Left lobe of liver (tissue), 2 donors: ENCODE data around the gene SSU72. TPM values are rescaled to one million over a fixed set of nuclear protein-coding genes. Genes with fewer than 3 reads are reported as not detected.

Source experiments
- ATAC-seq: fragments of 200-7000 bp; cut with Tn5 transposase; one replicate; pipeline ENCODE4 v1.9.1; 2020; ENCODE audit warnings: mild to moderate bottlenecking, moderate library complexity
- DNase-seq: peaks from one replicate; pipeline ENCODE4 v3.0.0-alpha.2; 2020; ENCODE audit warnings: low spot score
- total RNA-seq: library from RNA; stranded (reverse); gene quantifications from one replicate; pipeline ENCODE4 v1.2.1, GENCODE V29; 2021
- donor health status: DM: no; HTN: no; CAD: no; lungs with moderate emphysema.
- donor health status: DM: no; HTN: yes; CAD: no.

Gene SSU72
- total RNA-seq, 1 donor from 2014 or later = 65.4 TPM

DNA sequence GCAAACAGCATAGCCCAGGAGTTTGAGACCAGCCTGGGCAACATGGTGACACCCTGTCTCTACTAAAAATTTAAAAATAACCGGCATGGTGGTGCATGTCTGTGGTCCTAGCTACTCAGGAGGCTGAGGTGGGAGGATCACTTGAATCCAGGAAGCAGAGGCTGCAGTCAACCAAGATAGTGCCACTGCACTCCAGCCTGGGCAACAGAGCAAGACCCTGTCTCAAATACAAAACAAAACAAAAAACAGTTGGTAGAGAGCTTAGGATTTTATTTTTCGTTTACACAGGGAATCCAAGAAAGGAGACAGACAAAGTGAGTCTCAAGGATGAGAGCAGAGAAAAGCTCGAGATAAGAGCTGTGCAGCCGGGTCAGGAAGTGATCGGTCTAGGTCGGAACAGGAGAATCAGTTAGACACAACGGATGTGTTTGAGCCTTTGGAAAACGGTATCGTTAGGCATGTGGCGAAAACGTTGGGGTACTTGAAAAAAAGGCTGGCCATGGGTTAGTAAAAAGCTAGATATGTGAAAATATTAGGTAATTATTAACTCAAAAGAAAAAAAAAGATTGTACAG lies 38.9 kb upstream of the SSU72 start:
- DNase-seq (no peak), ATAC-seq (no peak)

DNA sequence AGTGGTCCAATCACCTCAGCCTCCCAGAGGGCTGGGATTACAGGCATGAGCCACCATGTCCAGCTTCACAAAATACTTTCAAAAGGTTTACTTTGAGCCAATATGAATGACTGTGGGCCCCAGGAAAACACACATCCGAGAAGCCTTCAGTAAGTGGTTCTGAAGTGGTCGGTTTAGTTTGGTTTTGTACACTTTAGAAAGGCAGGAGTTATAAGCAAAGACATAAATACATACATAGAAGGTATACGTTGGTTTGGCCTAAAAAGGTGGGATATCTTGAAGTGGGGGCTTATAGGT lies 37.4 kb upstream of the SSU72 start:
- ATAC-seq = no peak
- no peak for DNase-seq

DNA sequence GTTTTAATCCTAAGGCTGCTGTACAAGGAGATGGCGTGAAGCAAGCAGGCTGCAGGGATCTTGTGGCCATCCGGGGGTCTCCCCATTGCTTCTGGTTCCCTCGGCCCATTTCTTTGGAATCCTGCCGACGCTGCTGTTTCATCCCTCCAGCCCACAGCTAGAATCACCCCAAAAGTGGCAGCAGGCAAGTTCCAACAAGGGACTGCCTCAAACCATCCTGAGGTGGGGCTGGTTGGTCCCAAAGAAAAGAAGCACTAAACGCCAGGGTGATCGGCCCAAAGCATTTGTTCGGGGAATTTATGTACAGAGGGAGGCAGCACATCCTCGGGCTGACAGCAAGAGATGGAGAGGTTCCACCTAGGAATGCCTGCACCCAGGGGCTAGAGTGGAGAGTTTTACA lies 36.1 kb upstream of the SSU72 start:
- no peak for DNase-seq
- no peak for ATAC-seq

DNA sequence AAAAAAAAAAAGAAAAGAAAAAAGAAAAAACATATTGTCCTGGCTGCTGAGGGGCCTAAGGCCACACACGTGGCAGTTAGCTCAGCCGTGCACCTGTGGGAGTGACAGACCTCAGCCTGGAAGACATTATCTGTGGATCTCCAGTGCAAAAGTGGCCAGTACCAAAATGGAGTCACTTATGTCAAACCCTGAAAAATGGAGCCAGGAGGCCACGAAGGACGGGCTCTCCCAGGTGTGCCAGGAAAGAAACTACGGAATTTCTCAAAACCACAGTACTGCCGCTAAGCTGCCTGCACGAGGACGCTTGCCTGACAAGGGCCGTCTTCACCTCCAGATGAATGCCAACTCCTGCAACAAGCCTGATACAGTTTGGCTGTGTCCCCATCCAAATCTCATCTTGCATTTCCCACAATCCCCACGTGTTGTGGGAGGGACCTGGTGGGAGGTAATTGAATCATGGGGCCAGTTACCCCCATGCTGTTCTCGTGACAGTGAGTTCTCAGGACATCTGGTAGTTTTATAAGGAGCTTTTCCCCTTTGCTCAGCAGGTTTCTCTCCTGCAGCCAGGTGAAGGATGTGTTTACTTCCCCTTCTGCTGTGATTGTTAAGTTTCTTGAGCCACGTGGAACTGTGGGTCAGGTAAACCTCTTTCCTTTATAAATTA lies 35.3 kb upstream of the SSU72 start:
- DNase-seq (no peak), ATAC-seq (no peak)

DNA sequence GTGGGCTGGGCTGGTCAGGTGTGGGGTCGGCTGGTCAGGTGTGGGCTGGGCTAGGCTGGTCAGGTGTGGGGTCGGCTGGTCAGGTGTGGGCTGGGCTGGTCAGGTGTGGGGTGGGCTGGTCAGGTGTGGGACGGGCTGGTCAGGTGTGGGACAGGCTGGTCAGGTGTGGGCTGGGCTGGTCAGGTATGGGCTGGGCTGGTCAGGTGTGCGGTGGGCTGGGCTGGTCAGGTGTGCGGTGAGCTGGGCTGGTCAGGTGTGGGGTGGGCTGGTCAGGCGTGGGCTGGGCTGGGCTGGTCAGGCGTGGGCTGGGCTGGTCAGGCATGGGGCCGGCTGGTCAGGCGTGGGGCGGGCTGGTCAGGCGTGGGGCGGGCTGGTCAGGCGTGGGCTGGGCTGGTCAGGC lies 31.6 kb upstream of the SSU72 start:
- ATAC-seq (no peak), DNase-seq (no peak)

DNA sequence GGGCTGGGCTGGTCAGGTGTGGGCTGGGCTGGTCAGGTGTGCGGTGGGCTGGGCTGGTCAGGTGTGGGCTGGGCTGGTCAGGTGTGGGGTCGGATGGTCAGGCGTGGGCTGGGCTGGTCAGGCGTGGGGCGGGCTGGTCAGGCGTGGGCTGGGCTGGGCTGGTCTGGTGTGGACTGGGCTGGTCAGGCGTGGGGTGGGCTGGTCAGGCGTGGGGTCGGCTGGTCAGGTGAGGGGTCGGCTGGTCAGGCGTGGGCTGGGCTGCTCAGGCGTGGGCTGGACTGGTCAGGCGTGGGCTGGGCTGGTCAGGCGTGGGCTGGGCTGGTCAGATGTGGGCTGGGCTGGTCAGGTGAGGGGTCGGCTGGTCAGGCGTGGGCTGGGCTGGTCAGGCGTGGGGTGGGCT lies 31.1 kb upstream of the SSU72 start:
- ATAC-seq = no peak
- DNase-seq = no peak

DNA sequence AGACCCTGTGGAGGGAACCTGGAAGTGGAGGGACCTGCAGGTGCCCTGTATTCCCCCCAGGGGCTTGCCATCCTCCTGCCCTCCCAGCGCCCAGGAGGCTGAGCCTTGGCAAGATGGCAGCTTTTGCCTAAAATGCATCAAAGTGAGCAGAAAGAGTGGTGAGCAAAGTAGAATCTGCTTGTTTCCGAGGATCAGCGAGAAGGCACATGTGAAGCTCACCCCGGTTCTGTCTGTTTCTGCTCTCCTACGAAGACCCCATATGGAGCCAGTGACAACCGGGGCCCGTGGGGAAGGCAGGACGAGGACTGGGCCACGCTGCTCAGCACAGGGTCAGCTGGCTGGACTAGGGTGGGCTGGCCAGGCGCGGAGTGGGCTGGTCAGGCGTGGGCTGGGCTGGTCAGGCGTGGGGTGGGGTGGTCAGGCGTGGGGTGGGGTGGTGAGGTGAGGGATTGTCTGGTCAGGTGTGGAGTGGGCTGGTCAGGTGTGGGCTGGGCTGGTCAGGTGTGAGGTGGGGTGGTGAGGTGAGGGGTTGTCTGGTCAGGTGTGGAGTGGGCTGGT lies 30.4 kb upstream of the SSU72 start:
- ATAC-seq = no peak

DNA sequence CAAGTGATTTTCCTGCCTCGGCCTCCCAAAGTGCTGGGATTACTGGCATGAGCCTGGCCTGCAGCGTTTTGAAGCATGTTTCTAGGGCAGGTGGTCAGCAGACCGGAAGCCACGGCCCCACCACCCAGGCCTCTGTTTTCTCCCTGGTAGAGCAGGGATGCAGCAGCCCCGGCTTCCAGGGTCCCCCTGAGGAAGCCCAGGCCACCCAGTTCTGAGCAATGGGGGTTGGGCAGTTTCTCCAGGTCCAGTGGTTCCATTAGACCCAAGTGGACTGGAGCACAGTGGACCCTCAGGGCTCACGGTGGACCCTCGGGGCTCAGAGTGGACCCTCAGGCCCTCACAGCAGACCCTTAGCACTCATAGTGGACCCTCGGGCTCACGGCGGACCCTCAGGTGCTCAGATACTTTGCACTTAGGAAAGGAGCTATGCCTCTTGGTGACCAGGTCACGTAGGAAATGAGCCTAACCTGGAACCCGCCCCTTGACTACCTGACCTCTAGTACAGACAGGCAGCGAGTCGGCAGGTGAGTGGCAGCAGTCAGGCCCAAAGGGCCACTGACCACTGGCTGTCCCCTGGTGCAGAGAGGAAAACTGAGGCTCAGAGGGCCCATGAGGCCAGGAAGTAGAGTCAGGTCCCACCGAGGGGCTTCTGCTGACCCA lies 29.8 kb upstream of the SSU72 start:
- DNase-seq (no peak), ATAC-seq (no peak)

More for the DNA sequence above, 30.4 kb upstream of the SSU72 start:
- no peak for DNase-seq

DNA sequence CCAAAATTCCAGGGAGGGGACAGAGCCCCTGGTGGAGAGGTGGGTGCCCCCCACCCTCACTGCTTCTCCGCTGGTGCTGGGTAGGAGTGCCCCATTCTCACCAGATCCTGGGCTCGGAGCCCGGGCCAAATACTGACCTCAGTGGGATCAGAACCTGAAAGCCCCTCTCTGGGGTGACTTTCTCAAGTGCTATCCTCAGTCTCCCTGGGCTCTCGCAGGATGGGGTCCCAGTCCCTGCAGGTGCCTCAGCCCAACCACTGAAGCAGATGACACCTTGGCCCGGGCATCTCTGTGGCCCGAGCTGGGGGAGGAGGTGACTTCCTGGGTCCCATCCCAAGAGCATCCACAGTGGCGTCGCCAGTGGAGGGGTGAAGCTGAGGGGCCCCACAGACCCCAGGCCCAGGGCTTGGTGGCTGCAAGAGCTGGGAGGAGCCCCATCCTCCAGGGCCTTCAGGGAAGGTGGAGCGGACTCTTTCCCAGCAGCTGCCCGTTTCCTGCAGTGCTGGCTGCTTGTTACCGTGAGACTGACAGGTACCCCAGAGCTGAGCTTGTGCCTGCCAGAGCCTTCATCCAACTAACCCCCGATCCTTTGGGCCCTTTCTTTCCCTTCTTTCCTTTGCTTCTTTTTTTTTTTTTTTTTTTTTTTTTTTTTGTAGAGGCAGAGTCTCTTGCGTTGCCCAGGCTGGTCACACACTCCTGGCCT lies 29.2 kb upstream of the SSU72 start:
- DNase-seq = no peak

DNA sequence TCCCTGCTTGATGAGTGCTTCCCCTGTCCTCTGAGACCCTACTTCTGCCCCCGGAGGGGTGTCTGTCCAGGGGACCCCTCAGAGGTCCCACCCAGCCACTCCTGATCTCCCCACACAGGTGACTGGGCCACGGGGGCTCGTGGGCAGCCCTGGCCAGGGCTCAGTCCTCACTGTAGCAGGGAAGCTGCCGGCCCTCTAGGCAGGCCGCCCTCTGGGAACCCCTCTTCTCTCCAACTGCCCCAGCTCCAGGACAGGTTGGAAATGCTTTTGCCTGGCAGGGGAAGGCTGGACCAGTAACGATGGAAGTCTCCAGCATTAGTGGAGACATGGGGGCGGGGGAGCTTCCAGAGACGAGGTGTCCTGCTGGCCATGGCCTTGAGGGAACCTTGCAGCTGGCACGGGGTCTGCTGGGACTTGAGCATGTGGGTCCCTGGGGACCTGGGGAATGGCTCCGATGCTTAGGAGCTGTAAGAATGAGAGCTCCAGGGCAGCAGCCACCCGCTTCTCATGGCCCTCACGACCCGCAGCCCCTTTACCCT lies 28.4 kb upstream of the SSU72 start:
- DNase-seq (no peak), ATAC-seq (no peak)

More for the DNA sequence above, 29.2 kb upstream of the SSU72 start:
- ATAC-seq = no peak

DNA sequence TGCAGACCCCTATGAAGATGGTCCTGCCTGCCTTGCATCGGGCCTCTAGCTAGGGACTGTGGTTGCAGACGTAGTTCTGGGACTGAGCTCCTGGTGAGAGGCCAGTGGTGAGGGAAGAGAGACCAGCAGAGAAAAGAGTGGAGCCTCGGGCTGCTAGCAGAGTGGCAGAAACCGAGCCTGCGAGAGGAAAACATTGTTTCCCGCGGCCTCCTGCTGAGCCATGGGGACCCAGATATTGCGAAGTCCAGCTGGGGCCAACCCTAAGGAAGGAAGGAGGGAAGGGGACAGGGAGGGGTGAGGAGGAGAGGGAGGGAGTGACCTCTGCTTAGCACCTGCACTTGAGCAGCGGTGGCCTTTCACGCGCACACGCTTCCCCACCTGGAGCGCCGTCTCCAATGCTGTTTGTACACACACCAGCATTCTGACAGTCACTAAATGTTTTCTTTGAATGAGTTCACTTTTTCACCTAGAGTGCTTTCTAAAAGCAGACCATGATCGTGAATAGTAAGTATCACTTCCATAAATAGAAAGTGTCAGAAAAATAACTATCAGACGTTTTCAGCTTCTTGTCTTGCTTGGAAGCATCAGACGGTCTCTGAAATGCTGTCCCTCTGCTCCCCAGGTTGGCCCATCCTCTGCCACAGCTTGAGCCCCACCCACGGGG lies 27.8 kb upstream of the SSU72 start:
- ATAC-seq = no peak
- DNase-seq = no peak

DNA sequence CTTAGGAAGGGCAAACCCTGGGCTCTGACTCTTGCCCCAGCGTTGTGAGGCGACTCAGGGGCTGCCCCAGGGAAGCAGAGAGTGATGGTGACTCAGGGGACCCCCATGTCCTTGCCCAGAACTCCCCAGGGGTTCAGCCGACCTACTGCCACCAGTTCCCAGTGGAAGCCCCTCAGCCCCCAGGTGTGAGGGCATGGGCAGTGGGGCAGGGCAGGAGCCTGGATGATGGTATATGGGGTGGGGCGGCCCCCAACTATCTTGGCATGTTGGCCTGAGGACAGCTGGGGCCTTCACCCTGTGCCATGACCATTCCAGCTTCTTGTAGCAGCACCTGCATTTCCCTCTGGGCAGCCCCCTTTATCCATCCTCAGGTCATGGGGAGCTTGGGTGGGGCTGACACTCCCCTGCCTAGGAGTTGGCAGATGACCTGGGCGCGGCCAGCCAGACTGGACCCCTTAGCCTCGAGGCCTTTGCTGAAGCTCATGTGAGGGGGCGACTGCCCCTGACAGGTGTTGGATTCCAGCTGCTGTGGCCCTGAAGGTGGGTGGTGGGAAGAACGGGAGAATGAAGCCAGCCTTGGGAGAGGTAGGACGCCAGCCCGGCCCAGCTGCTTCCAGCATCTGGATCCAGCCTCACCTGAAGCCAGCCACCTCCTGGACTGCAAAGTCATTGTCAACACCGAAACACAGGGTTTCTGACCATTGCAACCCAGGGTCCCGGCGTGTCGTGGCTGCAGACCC lies 27.1 kb upstream of the SSU72 start:
- DNase-seq (no peak), ATAC-seq (no peak)

DNA sequence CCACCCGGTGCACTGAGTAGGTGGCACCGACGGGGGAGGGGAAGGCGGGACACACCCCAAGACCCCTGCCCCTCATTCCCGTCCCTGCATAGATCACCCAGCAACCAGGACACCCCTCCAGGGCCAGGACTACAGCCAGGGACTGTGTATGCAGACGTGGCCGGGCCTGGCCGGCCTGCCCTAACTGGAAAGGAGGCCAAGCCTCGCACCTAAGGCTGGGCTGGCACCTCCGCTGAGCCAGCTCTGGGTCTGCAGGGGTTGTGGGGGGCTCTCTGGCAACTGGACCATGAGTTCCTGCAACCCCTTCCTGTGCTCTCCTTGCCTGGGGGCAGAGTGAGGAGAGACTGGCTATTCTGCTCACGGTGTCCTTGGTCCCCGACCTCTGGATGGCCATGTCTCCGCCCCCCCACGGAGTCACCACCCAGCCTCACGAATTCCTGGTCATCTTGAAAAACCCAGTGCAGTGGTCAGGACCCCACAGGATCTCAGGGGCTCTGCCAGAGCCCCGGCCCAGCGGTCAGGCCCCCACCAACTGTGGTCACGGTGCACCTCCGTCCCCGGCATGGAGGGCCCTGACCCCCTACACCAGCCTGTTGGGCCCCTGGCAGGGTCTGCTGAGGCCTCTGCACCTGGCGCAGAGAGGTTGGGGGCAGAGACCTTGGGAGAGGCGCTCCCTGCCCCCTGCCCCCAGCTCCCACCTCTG lies 26.3 kb upstream of the SSU72 start:
- ATAC-seq (no peak), DNase-seq (no peak)

DNA sequence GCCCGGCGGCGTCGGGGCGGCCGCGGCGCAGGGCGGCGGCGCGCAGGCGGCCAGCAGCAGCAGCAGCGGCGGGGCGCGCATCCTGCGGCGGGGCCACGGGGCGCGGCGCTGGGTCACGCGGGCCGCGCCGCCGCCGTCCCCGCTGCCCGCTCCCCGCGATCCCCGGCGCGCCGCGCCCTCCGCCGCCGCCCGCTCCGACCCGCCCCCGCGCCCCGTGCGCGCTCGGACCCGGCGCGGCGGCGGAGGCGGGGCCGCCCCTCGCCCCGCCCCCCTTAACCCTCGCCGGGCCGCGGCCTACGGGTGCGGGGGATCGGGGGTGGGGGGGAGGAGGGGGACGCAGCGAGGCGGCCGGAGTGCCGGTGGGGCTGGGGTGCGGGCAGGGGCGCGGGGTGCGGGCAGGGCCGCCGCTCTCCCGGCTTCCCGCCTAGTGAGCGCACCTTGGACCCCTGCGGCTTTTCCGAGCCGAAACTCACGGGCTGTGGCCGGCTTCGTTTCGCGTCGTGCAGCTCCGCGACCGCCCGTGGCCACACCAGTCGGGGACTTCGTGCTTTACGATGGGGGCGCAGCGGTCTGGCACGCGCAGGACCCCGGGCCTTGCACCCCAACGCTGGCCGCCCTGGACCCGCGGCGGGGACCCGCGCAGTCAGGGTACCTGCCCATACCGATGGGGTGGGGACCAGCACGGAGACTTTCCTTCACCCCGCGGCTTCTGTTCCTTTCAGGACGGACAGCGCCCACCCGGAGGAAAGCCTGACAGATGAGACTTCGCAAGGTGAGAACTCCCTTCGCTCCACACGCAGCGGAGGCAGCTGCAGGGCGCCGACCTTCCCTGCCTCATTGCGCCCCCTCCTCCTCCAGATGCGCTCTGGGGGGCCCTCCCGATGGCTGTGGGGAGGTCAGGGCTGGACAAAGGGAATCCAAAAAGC lies 25.5 kb upstream of the SSU72 start, which contains the start of gene FNDC10:
FNDC10 (minus strand) TSS at position 201 of the 926 bp plus-strand sequence; CDS start at position 81, 120 bp downstream.
- ATAC-seq (peak; percentile 48), DNase-seq (no peak)

DNA sequence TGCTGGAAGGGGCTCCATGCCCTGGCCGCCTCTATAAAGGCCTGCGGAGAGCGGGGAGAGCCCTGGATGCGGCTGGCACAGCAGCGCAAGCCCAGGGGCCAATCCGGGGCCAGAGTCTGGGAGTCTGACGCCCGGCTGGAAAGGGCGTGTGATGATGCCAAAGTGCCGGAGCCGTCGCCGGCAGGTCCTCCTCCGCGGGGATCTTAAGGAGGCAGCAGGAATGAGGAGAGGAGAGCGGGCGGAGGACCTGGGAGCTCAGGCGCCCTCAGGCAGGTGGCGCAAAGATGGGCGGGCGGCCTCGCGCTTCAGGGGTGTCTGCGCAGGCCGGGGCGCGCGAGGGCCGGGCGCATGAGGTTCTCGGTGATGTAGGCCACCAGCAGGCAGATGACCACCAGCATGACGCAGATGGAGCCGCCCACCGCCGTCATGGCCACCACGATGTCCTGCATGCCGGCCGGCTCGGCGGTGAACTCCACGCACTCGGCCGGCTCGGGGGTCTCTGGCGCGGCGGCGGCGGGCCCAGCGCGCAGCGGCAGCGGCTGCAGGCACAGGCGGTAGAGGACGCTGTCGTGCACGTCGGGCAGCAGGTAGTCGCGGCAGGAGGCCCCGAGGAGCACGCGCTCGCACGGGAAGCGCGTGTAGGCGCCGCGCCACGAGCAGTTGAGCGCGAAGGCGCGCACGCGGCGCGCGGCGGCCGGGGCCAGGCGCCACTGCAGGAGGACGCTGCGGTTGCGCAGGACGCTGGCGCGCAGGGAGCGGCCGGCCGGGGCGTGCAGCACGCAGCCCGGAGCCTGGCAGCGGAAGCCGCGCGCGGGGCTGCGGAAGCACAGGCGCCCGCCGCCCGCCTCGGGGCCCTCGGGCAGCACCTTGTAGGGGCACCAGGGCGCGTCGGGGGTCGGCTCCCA lies 24.6 kb upstream of the SSU72 start:
- ATAC-seq (peak; percentile 44), DNase-seq (no peak)

DNA sequence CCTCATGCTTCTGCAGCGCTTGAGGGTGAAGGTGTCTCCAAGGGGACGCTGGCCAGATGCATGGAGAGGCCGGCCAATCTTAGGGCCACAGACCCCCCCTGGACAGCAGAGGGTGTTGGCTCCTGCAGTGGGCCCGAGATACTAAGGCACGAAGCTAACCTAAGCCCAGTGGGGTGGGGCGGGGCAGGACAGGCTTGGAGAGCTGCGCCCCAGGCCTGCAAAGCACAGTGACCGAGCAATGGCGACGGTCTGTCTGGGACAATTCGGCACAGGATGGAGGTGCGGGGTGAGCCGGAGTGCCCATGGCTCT lies 24.0 kb upstream of the SSU72 start:
- ATAC-seq (no peak), DNase-seq (no peak)

DNA sequence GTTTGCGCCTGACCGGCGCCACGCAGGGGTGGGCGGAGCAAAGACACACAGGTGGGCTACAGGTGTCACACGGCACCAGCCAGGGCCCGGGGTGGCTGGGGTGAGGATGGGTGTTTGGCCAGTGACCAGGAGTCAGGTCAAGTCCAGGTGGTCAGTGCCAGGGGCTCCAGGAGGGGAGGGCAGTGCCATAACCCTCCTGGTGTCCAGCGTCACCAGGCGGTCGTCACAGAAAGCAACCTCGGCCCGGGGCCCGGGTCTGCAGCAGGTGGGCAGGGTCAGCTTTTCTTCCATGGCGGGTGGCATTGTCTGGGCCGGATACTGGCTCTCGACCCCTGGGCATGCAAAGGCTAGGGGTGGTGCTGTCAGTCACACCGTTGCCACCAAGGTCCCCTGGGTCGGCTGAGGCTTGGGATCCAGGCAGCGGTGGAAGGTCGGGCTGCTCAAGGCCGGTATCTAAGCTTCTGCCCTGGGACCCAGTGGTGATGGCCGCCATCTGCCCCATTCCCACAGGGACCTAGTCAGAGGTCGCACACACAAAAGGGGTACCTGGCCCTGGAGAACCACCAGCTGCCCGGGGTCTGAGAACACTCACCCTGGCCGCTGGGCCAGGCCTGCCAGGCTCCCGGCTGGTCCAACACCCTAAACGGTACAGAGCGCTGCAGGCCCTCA lies 23.5 kb upstream of the SSU72 start:
- ATAC-seq = no peak
- no peak for DNase-seq
